HepG2 (cell line): ENCODE data around the gene NUCB1. TPM values are rescaled to one million over a fixed set of nuclear protein-coding genes. Genes with fewer than 3 reads are reported as not detected.

Experiments used
- CAMTA2 ChIP-seq: sonication (generic); formaldehyde crosslinking; IDR thresholded peaks from 2 replicates; pipeline ENCODE4 v1.4.0; 2020; ENCODE audit warnings: mild to moderate bottlenecking, missing genetic modification reagents, borderline replicate concordance
- CCDC6 ChIP-seq: sonication (generic); formaldehyde crosslinking; IDR thresholded peaks from 2 replicates; pipeline ENCODE4 v1.8.1; 2022; ENCODE audit warnings: mild to moderate bottlenecking, missing genetic modification reagents, moderate library complexity
- CENPX ChIP-seq: sonication (generic); formaldehyde crosslinking; IDR thresholded peaks from 2 replicates; pipeline ENCODE4 v1.9.0; 2021; ENCODE audit warnings: mild to moderate bottlenecking, missing genetic modification reagents, moderate library complexity
- E2F5 ChIP-seq: sonication (generic); formaldehyde crosslinking; conservative IDR thresholded peaks from 2 replicates; pipeline ENCODE4 v1.4.0; 2020; ENCODE audit warnings: missing genetic modification reagents
- FOXJ3 ChIP-seq: sonication (generic); formaldehyde crosslinking; IDR thresholded peaks from 2 replicates; pipeline ENCODE4 v1.4.0; 2020; ENCODE audit warnings: missing genetic modification reagents, mild to moderate bottlenecking, borderline replicate concordance
- GATAD2A ChIP-seq: IDR thresholded peaks from 2 replicates; pipeline ENCODE4 v1.6.1; 2016
- KIAA2018 ChIP-seq: sonication (generic); formaldehyde crosslinking; IDR thresholded peaks from 2 replicates; pipeline ENCODE4 v1.5.0; 2020; ENCODE audit warnings: mild to moderate bottlenecking, missing genetic modification reagents, borderline replicate concordance
- MBD4 ChIP-seq: IDR thresholded peaks from 2 replicates; pipeline ENCODE4 v1.6.1; 2012; ENCODE audit warnings: low read length, inconsistent platforms, borderline replicate concordance
- MED13 ChIP-seq: sonication (generic); formaldehyde crosslinking; IDR thresholded peaks from 2 replicates; pipeline ENCODE4 v1.5.0; 2020; ENCODE audit warnings: missing genetic modification reagents
- MED8 ChIP-seq: sonication (generic); formaldehyde crosslinking; IDR thresholded peaks from 2 replicates; pipeline ENCODE4 v1.8.1; 2023; ENCODE audit warnings: mild to moderate bottlenecking, missing genetic modification reagents; ENCODE audit not compliant: insufficient replicate concordance
- NCOA2 ChIP-seq: sonication (generic); formaldehyde crosslinking; IDR thresholded peaks from 2 replicates; pipeline ENCODE4 v1.8.0; 2022; ENCODE audit warnings: inconsistent platforms
- NFIB ChIP-seq: sonication (generic); formaldehyde crosslinking; IDR thresholded peaks from 2 replicates; pipeline ENCODE4 v1.9.0; 2021; ENCODE audit warnings: missing genetic modification reagents, mild to moderate bottlenecking, borderline replicate concordance
- PATZ1 ChIP-seq: sonication (generic); formaldehyde crosslinking; IDR thresholded peaks from 2 replicates; pipeline ENCODE4 v1.4.0; 2020; ENCODE audit warnings: missing genetic modification reagents
- POLR2AphosphoS5 ChIP-seq: IDR thresholded peaks from 2 replicates; pipeline ENCODE4 v1.6.1; 2012; ENCODE audit warnings: low read depth, low read length
- PREB ChIP-seq: sonication (generic); formaldehyde crosslinking; IDR thresholded peaks from 2 replicates; pipeline ENCODE4 v1.4.0; 2020; ENCODE audit warnings: missing genetic modification reagents
- RBFOX2 ChIP-seq: fragments of 200-400 bp; formaldehyde crosslinking; IDR thresholded peaks from 2 replicates; pipeline ENCODE4 v1.6.1; 2017; ENCODE audit warnings: low read depth, mild to moderate bottlenecking, low read length
- RFX1 ChIP-seq: fragments of 450-650 bp; IDR thresholded peaks from 2 replicates; pipeline ENCODE4 v1.6.1; 2017
- ZNF33B ChIP-seq: sonication (generic); formaldehyde crosslinking; IDR thresholded peaks from 2 replicates; pipeline ENCODE4 v1.5.1; 2020; ENCODE audit warnings: mild to moderate bottlenecking, missing genetic modification reagents
- ZNF674 ChIP-seq: sonication (generic); formaldehyde crosslinking; IDR thresholded peaks from 2 replicates; pipeline ENCODE4 v1.5.0; 2020; ENCODE audit warnings: low read depth, mild to moderate bottlenecking, missing genetic modification reagents
- polyA plus RNA-seq, 8 experiments: library from polyadenylated mRNA; depleted of rRNA in 3 of 8; stranded (reverse) in 7 of 8; unstranded in 1 of 8; fragments of >200 nt; fragmentation: Illumina TruSeq in 4 of 8; extraction: Trizol in 4 of 8; gene quantifications; 2 replicates each; pipeline versions ENCODE4 v1.2.1 to v1.2.3, GENCODE V29; 2011 to 2016; ENCODE audit warnings: low read depth in 4 of 8, missing spikeins in 1 of 8, mixed read lengths in 1 of 8; ENCODE audit not compliant: insufficient read depth in 1 of 8
- total RNA-seq, 5 experiments: library from RNA; depleted of rRNA; stranded (reverse); fragments of >200 nt; fragmentation: Illumina TruSeq; extraction: Trizol; gene quantifications; 2 replicates each; pipeline ENCODE4 v1.2.3, GENCODE V29; 2016; ENCODE audit warnings: low read depth in 1 of 5

Gene NUCB1
- total and polyA plus RNA-seq, 2 of the 13 experiments (the other 11 are each of a cell fraction or from before 2014, with no cell fraction given) = 82.3 to 106 TPM

DNA sequence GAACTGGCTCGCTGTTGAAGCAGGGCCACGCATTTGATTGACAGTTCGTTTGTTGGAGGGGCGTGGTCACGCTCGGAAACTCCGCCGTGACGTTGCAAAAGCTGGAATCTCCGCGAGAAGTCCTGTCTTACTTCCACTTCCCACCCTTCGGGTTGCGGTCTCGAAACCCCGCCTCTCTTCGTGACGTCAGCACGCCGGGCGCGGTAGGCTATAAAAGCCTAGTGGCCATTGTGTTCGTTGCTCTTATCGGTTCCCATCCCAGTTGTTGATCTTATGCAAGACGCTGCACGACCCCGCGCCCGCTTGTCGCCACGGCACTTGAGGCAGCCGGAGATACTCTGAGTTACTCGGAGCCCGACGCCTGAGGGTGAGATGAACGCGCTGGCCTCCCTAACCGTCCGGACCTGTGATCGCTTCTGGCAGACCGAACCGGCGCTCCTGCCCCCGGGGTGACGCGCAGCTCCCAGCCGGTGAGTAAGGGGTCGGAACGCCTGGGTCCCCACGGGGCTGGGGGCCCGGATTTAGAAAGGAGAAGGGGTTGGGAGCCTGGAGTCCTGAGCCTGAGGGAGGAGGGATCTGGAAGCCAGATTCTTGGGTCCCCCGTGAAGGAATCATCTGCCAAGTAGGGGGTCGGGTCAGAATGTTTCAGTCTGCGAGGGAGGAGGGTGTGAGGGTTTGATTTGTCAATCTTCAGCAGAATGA, 27.8 kb upstream of the NUCB1 start, which contains the start of gene PPP1R15A (continued):
- TF ChIP-seq PREB (CRISPR knock-in tag) (no peak), CCDC6 (CRISPR knock-in tag) (no peak; the same call in 1 of the 2 replicates), NCOA2 (CRISPR knock-in tag) (peak; percentile 39; the same call in 1 of the 2 replicates), CENPX (CRISPR knock-in tag) (no peak), MED13 (no peak), NFIB (CRISPR knock-in tag) (no peak), RFX1 (no peak), CAMTA2 (no peak), MED8 (CRISPR knock-in tag) (peak; percentile 62), FOXJ3 (CRISPR knock-in tag) (no peak), GATAD2A (peak; percentile 49), ZNF33B (0 out of 2 replicates have a peak, but pooled peaks have one; percentile 62), KIAA2018 (no peak), POLR2AphosphoS5 (peak; percentile 98), PATZ1 (peak; percentile 34), MBD4 (no peak), ZNF674 (no peak), RBFOX2 (peak; percentile 93), E2F5 (CRISPR knock-in tag) (no peak)
